ENCODE measurements around the gene ROBO1. TPM values are rescaled to one million over a fixed set of nuclear protein-coding genes. Genes with fewer than 3 reads are reported as not detected.

Gene ROBO1
- total RNA-seq, 1 donor from 2014 or later = 20.8 TPM

- no peak for DNase-seq (ENCODE audit: low read depth)
- no peaks in the 10 kb centered on the region for H3K36me3 ChIP-seq (ENCODE audit: control insufficient read depth, insufficient read depth, low read length)
- H3K27me3 ChIP-seq (ENCODE audit: control insufficient read depth, insufficient read depth, low read length) = no peaks in the 10 kb centered on the region
- no peak for FAIRE-seq
- TF ChIP-seq, protein P1, sequence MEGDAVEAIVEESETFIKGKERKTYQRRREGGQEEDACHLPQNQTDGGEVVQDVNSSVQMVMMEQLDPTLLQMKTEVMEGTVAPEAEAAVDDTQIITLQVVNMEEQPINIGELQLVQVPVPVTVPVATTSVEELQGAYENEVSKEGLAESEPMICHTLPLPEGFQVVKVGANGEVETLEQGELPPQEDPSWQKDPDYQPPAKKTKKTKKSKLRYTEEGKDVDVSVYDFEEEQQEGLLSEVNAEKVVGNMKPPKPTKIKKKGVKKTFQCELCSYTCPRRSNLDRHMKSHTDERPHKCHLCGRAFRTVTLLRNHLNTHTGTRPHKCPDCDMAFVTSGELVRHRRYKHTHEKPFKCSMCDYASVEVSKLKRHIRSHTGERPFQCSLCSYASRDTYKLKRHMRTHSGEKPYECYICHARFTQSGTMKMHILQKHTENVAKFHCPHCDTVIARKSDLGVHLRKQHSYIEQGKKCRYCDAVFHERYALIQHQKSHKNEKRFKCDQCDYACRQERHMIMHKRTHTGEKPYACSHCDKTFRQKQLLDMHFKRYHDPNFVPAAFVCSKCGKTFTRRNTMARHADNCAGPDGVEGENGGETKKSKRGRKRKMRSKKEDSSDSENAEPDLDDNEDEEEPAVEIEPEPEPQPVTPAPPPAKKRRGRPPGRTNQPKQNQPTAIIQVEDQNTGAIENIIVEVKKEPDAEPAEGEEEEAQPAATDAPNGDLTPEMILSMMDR (IDR thresholded peaks at IDR 0.05; ENCODE audit: insufficient read depth, low read length, severe bottlenecking) = no peak
- no peak overlapping the region for H3K4me3 ChIP-seq (ENCODE audit: low read depth, low read length)
Measured at GRCh38 chr3:79012946-79013362, 754.8 kb downstream of the ROBO1 start.

DNA sequence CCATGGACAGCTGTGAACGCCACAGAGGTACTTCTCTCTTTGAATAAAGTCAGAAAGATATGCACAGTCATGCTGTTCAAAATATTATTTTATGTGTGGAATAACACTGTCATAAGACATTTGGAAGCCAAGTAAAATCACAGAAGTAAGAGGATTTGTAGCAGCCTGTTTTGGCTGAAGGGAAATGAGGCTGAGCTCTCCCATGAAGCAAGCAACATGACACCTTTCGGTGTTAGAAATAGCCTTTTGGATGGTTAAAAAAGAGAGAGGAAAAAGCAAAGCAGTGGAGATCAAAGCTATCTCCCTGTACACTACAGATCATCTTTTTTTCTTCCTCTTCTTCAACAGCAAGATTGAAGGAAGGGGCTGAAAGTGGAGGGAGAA is 755.3 kb downstream of the ROBO1 start:
- Histone ChIP-seq H3K27me3 (ENCODE audit: control insufficient read depth, insufficient read depth, low read length) (no peaks in the 10 kb centered on the region), H3K4me3 (ENCODE audit: low read depth, low read length) (no peak overlapping the region), H3K36me3 (ENCODE audit: control insufficient read depth, insufficient read depth, low read length) (no peaks in the 10 kb centered on the region)
- TF ChIP-seq, protein P1 (IDR thresholded peaks at IDR 0.05; ENCODE audit: insufficient read depth, low read length, severe bottlenecking) = no peak
- no peak for FAIRE-seq
- DNase-seq (ENCODE audit: low read depth) = no peak

- TF ChIP-seq, protein P1 (IDR thresholded peaks at IDR 0.05; ENCODE audit: insufficient read depth, low read length, severe bottlenecking) = no peak
- Histone ChIP-seq H3K36me3 (ENCODE audit: control insufficient read depth, insufficient read depth, low read length) (no peaks in the 10 kb centered on the region), H3K27me3 (ENCODE audit: control insufficient read depth, insufficient read depth, low read length) (no peaks in the 10 kb centered on the region), H3K4me3 (ENCODE audit: low read depth, low read length) (no peak overlapping the region)
- FAIRE-seq (no peak), DNase-seq (ENCODE audit: low read depth) (no peak)
Measured at GRCh38 chr3:79011821-79012529, 755.8 kb downstream of the ROBO1 start.

GRCh38 chr3:79009861-79010260 is 757.9 kb downstream of the ROBO1 start:
- no peak overlapping the region for H3K4me3 ChIP-seq (ENCODE audit: low read depth, low read length)
- TF ChIP-seq, protein P1 (IDR thresholded peaks at IDR 0.05; ENCODE audit: insufficient read depth, low read length, severe bottlenecking) = no peak
- DNase-seq (ENCODE audit: low read depth) (no peak), FAIRE-seq (no peak)
- H3K36me3 ChIP-seq (ENCODE audit: control insufficient read depth, insufficient read depth, low read length) = no peaks in the 10 kb centered on the region
- no peaks in the 10 kb centered on the region for H3K27me3 ChIP-seq (ENCODE audit: control insufficient read depth, insufficient read depth, low read length)

DNA sequence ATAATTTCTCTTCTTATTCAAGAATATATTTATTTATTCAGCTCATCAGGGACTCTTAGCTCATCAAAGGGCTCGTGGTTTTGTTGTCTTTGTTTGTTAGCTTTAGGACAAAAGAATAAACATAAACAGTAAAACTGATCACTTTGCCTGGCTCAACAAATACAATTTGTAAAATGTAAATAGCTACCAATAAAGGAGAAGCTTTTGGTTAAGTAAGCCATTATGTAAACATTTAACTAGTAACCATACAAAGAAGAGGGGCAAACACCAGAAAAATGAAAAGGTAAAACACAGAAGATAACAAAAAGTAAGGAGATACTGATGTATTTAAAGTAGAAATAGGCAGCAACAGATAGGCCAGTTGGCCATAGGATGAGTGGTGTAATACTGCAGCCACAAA is 761.7 kb downstream of the ROBO1 start:
- TF ChIP-seq, protein P1 (IDR thresholded peaks at IDR 0.05; ENCODE audit: insufficient read depth, low read length, severe bottlenecking) = no peak
- FAIRE-seq (no peak), DNase-seq (ENCODE audit: low read depth) (no peak)
- no peaks in the 10 kb centered on the region for H3K27me3 ChIP-seq (ENCODE audit: control insufficient read depth, insufficient read depth, low read length)
- H3K36me3 ChIP-seq (ENCODE audit: control insufficient read depth, insufficient read depth, low read length) = no peaks in the 10 kb centered on the region
- no peak overlapping the region for H3K4me3 ChIP-seq (ENCODE audit: low read depth, low read length)

DNA sequence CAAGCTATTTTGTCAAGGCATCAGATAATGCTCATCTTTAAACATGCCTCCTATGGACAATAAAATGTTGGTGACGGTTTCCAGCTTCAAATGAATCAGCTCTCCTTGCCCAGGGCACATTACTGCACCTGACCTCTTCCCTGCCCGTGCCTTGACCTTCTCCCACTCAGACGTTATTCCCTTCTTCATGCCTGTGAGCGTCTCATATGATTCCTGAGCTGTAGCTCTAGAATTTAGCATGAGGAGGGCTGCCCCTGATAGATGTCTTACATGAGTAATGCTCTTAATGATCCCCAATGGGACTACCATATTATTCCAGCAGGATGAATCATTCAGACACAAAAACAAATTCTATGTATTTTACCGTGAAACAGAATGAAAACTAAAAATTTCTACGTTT is 762.7 kb downstream of the ROBO1 start:
- Histone ChIP-seq H3K27me3 (ENCODE audit: control insufficient read depth, insufficient read depth, low read length) (no peaks in the 10 kb centered on the region), H3K4me3 (ENCODE audit: low read depth, low read length) (no peak overlapping the region), H3K36me3 (ENCODE audit: control insufficient read depth, insufficient read depth, low read length) (no peaks in the 10 kb centered on the region)
- no peak for FAIRE-seq
- TF ChIP-seq, protein P1 (IDR thresholded peaks at IDR 0.05; ENCODE audit: insufficient read depth, low read length, severe bottlenecking) = no peak
- no peak for DNase-seq (ENCODE audit: low read depth)

Measured in bronchial epithelial cell (primary cell).